IPS DF 4.7 (cell line): ENCODE measurements around the gene LYZL6.
"Not testable (repeated sequence)": the region's sequence is repeated elsewhere in the genome, so short reads cannot be mapped to it uniquely, and the experiment has no call there.

ENCODE experiments used
- DNase-seq: peaks from one replicate; pipeline ENCODE4 v3.0.0-alpha.2; 2013; ENCODE audit warnings: low spot score; ENCODE audit errors: extremely low read depth

LYZL6 gene

GRCh38 chr17:35947156-35947585 is 3.7 kb upstream of the LYZL6 start:
- peak; percentile 44 for DNase-seq

GRCh38 chr17:35944151-35944550 is 638 bp upstream of the LYZL6 start:
- no peak for DNase-seq

- DNase-seq: no peak
Observed at GRCh38 chr17:35942588-35943186, 826 bp downstream of the LYZL6 start.

GRCh38 chr17:35938492-35938891 is 5.0 kb downstream of the LYZL6 start:
- not testable (repeated sequence) for DNase-seq

GRCh38 chr17:35936063-35936462 is 7.5 kb downstream of the LYZL6 start:
- no peak for DNase-seq

- DNase-seq: no peak
Observed at GRCh38 chr17:35934760-35935159, 8.8 kb downstream of the LYZL6 start.

GRCh38 chr17:35932586-35932985 is 10.9 kb downstream of the LYZL6 start:
- DNase-seq: no peak

- no peak for DNase-seq
Observed at GRCh38 chr17:35931794-35932425, 11.6 kb downstream of the LYZL6 start.

- peak; percentile 69 for DNase-seq
Observed at GRCh38 chr17:35930211-35931065, 13.1 kb downstream of the LYZL6 start, which contains the start of gene RDM1. Gene RDM1 (minus strand): TSS chr17:35930773. CDS start chr17:35930727, 46 bp downstream.

GRCh38 chr17:35927714-35928113 is 15.8 kb downstream of the LYZL6 start:
- no peak for DNase-seq

GRCh38 chr17:35923609-35924114 is 19.9 kb downstream of the LYZL6 start:
- DNase-seq: no peak

GRCh38 chr17:35920229-35920628 is 23.3 kb downstream of the LYZL6 start:
- DNase-seq: no peak

GRCh38 chr17:35918665-35919064 is 24.8 kb downstream of the LYZL6 start:
- no peak for DNase-seq

GRCh38 chr17:35917519-35918213 is 25.8 kb downstream of the LYZL6 start:
- DNase-seq: no peak

- DNase-seq: no peak
Observed at GRCh38 chr17:35915153-35915964, 28.2 kb downstream of the LYZL6 start.

- no peak for DNase-seq
Observed at GRCh38 chr17:35914354-35914753, 29.2 kb downstream of the LYZL6 start.

GRCh38 chr17:35913609-35914008 is 29.9 kb downstream of the LYZL6 start:
- no peak for DNase-seq

- no peak for DNase-seq
Observed at GRCh38 chr17:35912942-35913341, 30.6 kb downstream of the LYZL6 start.

- no peak for DNase-seq
Observed at GRCh38 chr17:35912339-35912912, 31.1 kb downstream of the LYZL6 start.

- no peak for DNase-seq
Observed at GRCh38 chr17:35909408-35909807, 34.1 kb downstream of the LYZL6 start.
